CD4-positive, alpha-beta T cell treated with Interleukin-2 at 100 ng/mL for 4 hours (primary cell): ENCODE measurements around the gene STUB1.

Source experiments
- DNase-seq: peaks from one replicate; pipeline ENCODE4 v3.0.0-alpha.2; 2020; ENCODE audit warnings: low spot score

Gene STUB1

DNA sequence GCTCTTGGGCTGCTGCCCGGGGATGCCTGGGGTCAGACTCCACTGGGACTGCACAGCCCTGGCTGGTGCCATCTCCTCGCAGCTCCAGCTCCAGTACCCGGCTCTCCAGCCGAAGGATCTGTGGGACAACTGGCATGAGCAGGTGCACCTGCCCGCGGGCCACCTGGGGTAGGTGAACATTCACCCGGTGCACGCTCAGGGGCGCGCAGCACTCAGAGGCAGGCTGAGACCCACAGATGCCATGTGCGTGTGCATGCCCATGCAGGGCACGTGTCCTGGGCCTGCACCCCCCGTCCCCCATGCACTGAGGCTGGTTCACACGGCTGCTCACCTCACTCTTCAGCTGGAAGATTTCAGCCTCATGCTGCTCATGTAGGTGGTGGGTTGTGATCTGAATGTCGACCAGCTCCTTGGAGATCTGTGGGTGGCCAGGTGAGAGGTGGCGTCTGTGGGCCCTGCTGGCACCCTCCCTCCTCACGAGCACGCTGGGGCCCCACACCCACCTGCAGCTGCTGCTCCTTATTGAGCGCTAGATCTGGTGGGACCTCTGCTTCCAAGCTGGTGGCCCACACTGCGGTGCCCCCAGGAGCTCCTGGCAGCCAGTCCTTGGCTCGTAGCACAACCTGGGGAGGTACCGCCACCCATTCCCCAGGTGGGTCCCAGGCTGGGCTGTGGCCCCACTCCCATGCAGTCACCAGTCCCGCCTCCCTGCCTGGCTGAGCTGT is 45.4 kb downstream of the STUB1 start:
- no peak for DNase-seq

GRCh38 chr16:726188-726437 is 45.9 kb downstream of the STUB1 start:
- no peak for DNase-seq

DNA sequence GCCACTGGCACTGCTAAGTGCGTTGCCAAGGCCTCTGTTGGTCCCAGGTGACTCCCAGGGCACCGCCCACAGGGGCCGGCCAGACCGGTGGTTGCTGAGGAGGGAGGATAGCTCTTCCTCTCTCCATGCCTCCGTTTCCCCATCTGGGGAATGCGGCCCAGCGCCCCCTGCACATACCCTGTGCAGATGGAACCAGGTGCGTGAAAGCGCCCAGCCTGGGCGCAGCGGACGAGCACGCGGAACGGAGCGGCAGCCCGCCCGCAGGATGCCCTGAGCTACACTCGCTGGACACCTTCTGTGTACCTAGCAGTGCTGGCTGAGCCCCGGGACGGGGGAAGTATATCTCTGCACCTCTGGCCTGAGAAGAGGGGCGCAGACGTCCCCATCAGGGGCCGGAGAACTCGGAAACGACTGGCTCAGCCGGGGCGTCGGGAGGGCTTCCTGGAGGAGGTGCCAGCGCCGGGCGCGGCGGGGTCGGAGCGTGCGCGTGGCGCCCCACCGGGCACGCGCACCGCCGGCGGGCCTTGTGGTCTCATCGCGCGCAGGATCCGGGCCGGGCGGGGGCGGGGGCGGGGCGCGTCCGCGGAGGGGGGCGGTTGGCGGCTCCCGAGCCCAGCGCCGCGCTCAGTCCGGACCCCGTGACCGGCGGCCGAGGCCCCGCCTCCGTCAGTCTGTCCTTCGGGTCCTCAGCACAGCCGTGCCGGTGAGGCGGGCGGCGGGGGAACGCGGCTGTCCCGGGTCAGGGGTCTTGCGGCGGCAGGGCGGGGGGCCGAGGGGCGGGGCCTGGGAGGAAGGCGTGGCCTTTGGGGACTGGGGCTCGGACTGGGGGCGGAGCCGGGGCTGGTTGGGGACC is 46.5 kb downstream of the STUB1 start, which contains the start of the genes CCDC78 and HAGHL:
TSS of gene CCDC78 (minus strand) at position 6 of the 853 bp plus-strand sequence. CDS start 76 bp downstream, outside the sequence.
TSS of gene HAGHL (plus strand) at position 669 of the 853 bp plus-strand sequence. CDS start 404 bp downstream, outside the sequence.
- DNase-seq: peak; percentile 62

DNA sequence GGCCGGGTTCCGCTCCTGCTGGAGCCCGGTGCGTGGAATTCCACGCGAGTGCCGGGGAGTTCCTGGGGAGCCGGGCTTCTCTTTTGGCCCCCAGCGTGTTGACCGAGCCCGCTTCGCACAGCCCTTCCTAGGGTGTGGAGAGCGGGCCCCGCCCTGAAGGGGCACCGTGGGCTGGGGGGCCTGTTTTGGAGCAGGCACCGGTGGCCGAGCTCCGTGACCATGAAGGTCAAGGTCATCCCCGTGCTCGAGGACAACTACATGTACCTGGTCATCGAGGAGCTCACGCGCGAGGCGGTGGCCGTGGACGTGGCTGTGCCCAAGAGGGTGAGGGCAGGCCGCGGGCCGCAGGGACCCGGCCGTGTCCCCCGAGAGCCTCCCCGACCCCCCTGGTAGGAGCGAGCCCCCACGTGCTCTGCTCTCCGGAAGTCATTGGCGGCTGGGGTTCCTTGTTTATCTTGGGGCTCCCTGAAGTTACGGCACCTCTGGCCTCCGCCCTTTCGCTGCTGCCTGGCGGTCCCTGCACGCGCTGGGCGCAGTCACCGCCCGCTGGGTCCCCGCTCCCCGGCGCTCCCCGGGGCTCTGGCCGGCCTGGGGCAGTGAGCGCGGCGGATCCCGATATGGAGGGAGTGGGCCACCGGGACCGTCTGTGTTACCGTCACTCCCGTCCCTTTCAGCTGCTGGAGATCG is 47.2 kb downstream of the STUB1 start:
- DNase-seq: no peak

DNA sequence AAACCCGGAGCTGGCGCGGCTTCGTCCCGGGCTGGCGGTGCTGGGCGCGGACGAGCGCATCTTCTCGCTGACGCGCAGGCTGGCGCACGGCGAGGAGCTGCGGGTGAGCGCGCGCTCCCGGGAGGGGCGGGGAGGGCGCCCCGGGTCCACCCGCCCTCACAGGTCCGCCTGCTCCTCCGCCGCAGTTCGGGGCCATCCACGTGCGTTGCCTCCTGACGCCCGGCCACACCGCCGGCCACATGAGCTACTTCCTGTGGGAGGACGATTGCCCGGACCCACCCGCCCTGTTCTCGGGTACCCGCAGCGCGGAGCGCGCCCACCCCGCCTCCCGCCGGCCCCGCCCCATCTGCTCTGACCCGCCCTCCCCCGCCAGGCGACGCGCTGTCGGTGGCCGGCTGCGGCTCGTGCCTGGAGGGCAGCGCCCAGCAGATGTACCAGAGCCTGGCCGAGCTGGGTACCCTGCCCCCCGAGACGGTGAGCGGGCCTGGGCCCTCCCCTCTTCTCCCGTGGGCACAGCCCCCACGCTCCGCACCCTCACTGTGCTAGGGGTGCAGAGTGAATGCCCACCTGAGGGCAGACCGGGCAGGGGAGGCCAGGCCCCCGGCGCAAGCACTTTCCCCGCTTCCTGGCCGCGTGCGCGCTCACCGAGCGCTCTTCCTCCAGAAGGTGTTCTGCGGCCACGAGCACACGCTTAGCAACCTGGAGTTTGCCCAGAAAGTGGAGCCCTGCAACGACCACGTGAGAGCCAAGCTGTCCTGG is 48.1 kb downstream of the STUB1 start:
- DNase-seq: peak; percentile 57

- no peak for DNase-seq
Measured at GRCh38 chr16:728890-729744, 48.9 kb downstream of the STUB1 start.

- DNase-seq: no peak
Measured at GRCh38 chr16:729768-730665, 49.8 kb downstream of the STUB1 start.

DNA sequence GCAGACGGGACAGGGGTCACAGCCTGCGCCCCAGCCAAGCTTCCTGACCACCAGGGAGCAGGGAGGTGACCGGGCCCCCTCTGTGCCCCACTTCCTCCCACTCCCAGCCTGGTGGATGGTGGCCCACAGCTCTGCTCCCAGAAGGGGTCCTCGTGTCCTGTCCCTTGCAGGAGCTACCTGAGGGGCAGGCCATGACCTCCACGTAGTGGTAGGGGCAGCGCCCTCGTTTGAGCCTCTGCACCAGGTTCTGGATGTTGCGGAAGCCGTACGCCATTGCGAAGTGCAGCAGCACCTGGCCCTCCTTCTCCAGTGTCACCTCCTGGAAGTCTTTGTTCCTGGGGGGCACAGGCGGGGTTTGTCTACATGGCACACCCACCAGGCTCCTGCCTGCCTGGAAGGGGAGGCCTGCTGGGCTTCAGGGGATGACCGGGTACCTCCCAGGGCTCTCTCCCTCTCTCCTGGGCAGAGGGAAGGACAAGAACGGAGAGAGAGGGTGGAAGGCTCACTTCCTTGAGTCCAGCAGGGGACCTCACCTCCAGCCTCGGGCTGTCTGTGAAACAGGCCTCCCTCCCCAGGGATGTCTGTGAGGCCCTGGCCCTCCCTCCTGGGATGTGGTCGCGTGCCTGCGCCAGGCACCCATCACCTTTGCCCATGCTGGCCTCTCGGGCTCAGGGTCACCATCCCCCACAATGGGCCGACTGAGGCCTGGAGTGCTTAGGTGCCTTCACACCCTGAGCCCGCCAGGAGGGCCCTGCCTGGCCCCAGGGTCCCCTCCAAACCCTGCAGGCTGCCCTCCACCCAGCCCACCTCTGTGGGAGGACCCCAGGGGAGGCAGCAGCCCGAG is 50.7 kb downstream of the STUB1 start:
- no peak for DNase-seq

DNA sequence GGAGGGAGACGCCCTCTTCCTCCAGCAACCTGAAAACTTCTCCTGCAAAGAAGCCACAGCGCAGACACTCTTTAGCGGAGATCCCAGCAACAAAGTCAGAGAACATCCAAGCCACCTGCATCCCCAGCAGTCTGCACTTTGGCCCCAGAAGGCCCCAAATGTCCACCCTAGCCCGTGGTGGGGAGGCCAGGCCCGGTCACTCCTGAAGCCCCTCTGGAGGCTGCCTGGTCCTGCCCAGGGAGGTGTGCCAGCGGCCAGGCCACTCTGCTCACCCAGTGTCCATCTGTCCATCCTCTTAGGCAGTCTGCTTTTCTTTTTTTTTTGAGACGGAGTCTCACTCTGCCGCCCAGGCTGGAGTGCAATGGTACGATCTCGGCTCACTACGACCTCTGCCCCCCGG is 52.1 kb downstream of the STUB1 start:
- DNase-seq: no peak
